Omental fat pad (tissue), 4 donors: ENCODE measurements around the gene INS. TPM values are rescaled to one million over a fixed set of nuclear protein-coding genes. Genes with fewer than 3 reads are reported as not detected.

ENCODE experiments used
- ATAC-seq: fragments of 150-250 bp; one replicate; pipeline ENCODE4 v1.9.1; 2016; ENCODE audit warnings: mild to moderate bottlenecking, moderate library complexity; ENCODE audit not compliant: low FRiP score
- DNase-seq: peaks from one replicate; pipeline ENCODE4 v3.0.0-alpha.2; 2019; ENCODE audit warnings: low spot score
- CTCF ChIP-seq, 3 donors: fragments of 450-650 bp; IDR thresholded peaks; one replicate each; pipeline ENCODE4 v1.5.1; 2016 to 2017; ENCODE audit warnings: antibody characterized with exemption in 3 of 3, mild to moderate bottlenecking in 3 of 3, moderate library complexity in 2 of 3
- total RNA-seq, 4 donors: library from RNA; depleted of rRNA; stranded (reverse); fragments of >200 nt; gene quantifications; one replicate each; pipeline ENCODE4 v1.1.0, GENCODE V29; 2016

INS gene
- total RNA-seq, 4 donors from 2014 or later: not detected

- DNase-seq (no peak), ATAC-seq (no peak)
- TF ChIP-seq CTCF (IDR thresholded peaks at IDR 0.05): no peak
These were observed 26.7 kb downstream of the INS start for GRCh38 chr11:2134022-2135010.

GRCh38 chr11:2133241-2134021 lies 27.6 kb downstream of the INS start:
- TF ChIP-seq CTCF (IDR thresholded peaks at IDR 0.05): no peak
- no peak for ATAC-seq
- no peak for DNase-seq

- ATAC-seq: no peak
- no peak for DNase-seq
- TF ChIP-seq CTCF (IDR thresholded peaks at IDR 0.05): no peak
These were observed 28.2 kb downstream of the INS start for GRCh38 chr11:2132874-2133240.

GRCh38 chr11:2132246-2132645 lies 28.8 kb downstream of the INS start:
- no peak for TF ChIP-seq CTCF (IDR thresholded peaks at IDR 0.05)
- DNase-seq: no peak
- ATAC-seq: no peak

- ATAC-seq (no peak), DNase-seq (no peak)
- no peak for TF ChIP-seq CTCF (IDR thresholded peaks at IDR 0.05)
These were observed 29.4 kb downstream of the INS start for GRCh38 chr11:2131371-2132236.

- ATAC-seq (no peak), DNase-seq (no peak)
- no peak for TF ChIP-seq CTCF (IDR thresholded peaks at IDR 0.05)
These were observed 30.1 kb downstream of the INS start for GRCh38 chr11:2130881-2131352.
